Stimulated activated CD8-positive, alpha-beta memory T cell treated with anti-CD3 and anti-CD28 coated beads, Interleukin-4, amount 100 ng/mL, for 48 hours (primary cell): ENCODE measurements around the gene TMEM259.

Experiments
- DNase-seq: peaks from one replicate; pipeline ENCODE4 v3.0.0-alpha.2; 2020

Gene TMEM259

GRCh38 chr19:1015061-1015781 is 5.7 kb downstream of the TMEM259 start:
- no peak for DNase-seq

- DNase-seq = no peak
Measured at GRCh38 chr19:1014161-1015060, 6.5 kb downstream of the TMEM259 start.

- no peak for DNase-seq
Measured at GRCh38 chr19:1013218-1013617, 7.7 kb downstream of the TMEM259 start.

- DNase-seq = no peak
Measured at GRCh38 chr19:1012334-1012733, 8.6 kb downstream of the TMEM259 start.

GRCh38 chr19:1011831-1012333 is 9.0 kb downstream of the TMEM259 start:
- no peak for DNase-seq

- no peak for DNase-seq
Measured at GRCh38 chr19:1010586-1011510, 10.1 kb downstream of the TMEM259 start.

- DNase-seq = no peak
Measured at GRCh38 chr19:1009981-1010538, 10.9 kb downstream of the TMEM259 start.

- DNase-seq = no peak
Measured at GRCh38 chr19:1009041-1009980, 11.6 kb downstream of the TMEM259 start.

- no peak for DNase-seq
Measured at GRCh38 chr19:1008268-1009040, 12.5 kb downstream of the TMEM259 start.

GRCh38 chr19:1007399-1008251 is 13.3 kb downstream of the TMEM259 start:
- DNase-seq = no peak

- DNase-seq = no peak
Measured at GRCh38 chr19:1006711-1007398, 14.1 kb downstream of the TMEM259 start.

- no peak for DNase-seq
Measured at GRCh38 chr19:1004803-1005664, 15.9 kb downstream of the TMEM259 start.

GRCh38 chr19:1004204-1004802 is 16.6 kb downstream of the TMEM259 start:
- DNase-seq = no peak

GRCh38 chr19:1003283-1003682 is 17.6 kb downstream of the TMEM259 start:
- DNase-seq = no peak

GRCh38 chr19:1002600-1002999 is 18.3 kb downstream of the TMEM259 start:
- no peak for DNase-seq

GRCh38 chr19:1001538-1002166 is 19.3 kb downstream of the TMEM259 start:
- DNase-seq = peak; percentile 89
